Measurements from ENCODE around the gene MED15. TPM values are rescaled to one million over a fixed set of nuclear protein-coding genes. Genes with fewer than 3 reads are reported as not detected.

The MED15 gene
- total and polyA plus RNA-seq, 2 experiments from 2014 or later = 29.2 to 43.5 TPM

DNA sequence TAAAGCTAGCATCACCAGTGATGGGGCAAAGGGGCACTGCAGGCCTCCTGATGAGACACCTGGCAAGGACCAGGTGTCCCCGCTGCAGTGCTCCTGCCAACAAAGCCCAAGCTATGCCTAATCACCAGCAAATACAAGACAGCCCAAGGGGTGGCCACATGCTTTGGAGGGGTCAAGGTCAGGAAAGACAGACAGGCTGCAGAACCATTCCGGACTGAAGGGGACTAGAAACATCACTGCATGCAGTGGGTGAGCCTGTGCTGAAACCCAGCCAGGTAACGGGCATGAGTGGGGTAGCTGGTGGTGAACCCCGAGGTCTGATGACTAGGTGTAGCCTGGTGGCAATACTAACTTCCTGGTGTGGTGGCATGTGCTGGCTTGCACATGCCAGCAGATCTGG is 111.1 kb downstream of the MED15 start:
- H4K20me1 ChIP-seq (replicated peaks; ENCODE audit: insufficient read depth) = no peaks in the 10 kb centered on the region
- no peaks in the 10 kb centered on the region for H3F3A ChIP-seq (replicated peaks; ENCODE audit: low read depth)
- H3K27me3 ChIP-seq (ENCODE audit: insufficient read depth) = no peaks in the 10 kb centered on the region
- H3K9me3 Mint-ChIP-seq = no peaks in the 10 kb centered on the region
- H3K4me1 ChIP-seq (ENCODE audit: insufficient read depth) = no peaks in the 10 kb centered on the region
- DNase-seq (ENCODE audit: low spot score) (no peak), ATAC-seq (no peak)
- no peaks in the 10 kb centered on the region for H3K9me2 ChIP-seq (ENCODE audit: insufficient read depth)
- H3K36me3 ChIP-seq (ENCODE audit: insufficient read depth) = no peaks in the 10 kb centered on the region
- no peak overlapping the region for H3K27ac Mint-ChIP-seq
- peaks cover 7% of the 10 kb centered on the region for H3K27me3 Mint-ChIP-seq (ENCODE audit: insufficient read depth, low read depth, poor library complexity)
- H2AFZ ChIP-seq = no peak overlapping the region
- H3K36me3 Mint-ChIP-seq (ENCODE audit: low read depth) = no peaks in the 10 kb centered on the region
- H3K4me1 Mint-ChIP-seq = no peaks in the 10 kb centered on the region
- no peak overlapping the region for H3K4me3 Mint-ChIP-seq
- TF ChIP-seq ZNF114 (CRISPR knock-in tag; IDR thresholded peaks at IDR 0.05) (no peak), STAT1 (IDR thresholded peaks at IDR 0.05; ENCODE audit: unreplicated experiment) (no peak), EZH2phosphoT487 (IDR thresholded peaks at IDR 0.05; ENCODE audit: unreplicated experiment) (no peak), REST (IDR thresholded peaks at IDR 0.05; ENCODE audit: unreplicated experiment) (no peak), POLR2AphosphoS5 (IDR thresholded peaks at IDR 0.05; ENCODE audit: low read depth) (no peak), EZH2 (IDR thresholded peaks at IDR 0.05; ENCODE audit: low read depth, unreplicated experiment) (no peak), ZNF331 (CRISPR knock-in tag; IDR thresholded peaks at IDR 0.05; ENCODE audit: low read depth) (no peak), NANOG (IDR thresholded peaks at IDR 0.05; ENCODE audit: borderline replicate concordance) (no peak), JUNB (IDR thresholded peaks at IDR 0.05; ENCODE audit: unreplicated experiment) (no peak), CREB1 (CRISPR knock-in tag; IDR thresholded peaks at IDR 0.05; ENCODE audit: low read depth) (no peak)
- TF ChIP-seq, protein P1, sequence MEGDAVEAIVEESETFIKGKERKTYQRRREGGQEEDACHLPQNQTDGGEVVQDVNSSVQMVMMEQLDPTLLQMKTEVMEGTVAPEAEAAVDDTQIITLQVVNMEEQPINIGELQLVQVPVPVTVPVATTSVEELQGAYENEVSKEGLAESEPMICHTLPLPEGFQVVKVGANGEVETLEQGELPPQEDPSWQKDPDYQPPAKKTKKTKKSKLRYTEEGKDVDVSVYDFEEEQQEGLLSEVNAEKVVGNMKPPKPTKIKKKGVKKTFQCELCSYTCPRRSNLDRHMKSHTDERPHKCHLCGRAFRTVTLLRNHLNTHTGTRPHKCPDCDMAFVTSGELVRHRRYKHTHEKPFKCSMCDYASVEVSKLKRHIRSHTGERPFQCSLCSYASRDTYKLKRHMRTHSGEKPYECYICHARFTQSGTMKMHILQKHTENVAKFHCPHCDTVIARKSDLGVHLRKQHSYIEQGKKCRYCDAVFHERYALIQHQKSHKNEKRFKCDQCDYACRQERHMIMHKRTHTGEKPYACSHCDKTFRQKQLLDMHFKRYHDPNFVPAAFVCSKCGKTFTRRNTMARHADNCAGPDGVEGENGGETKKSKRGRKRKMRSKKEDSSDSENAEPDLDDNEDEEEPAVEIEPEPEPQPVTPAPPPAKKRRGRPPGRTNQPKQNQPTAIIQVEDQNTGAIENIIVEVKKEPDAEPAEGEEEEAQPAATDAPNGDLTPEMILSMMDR (conservative IDR thresholded peaks at IDR 0.05; ENCODE audit: low read depth in 2 of 2) = no peak
- TF ChIP-seq, protein P2, sequence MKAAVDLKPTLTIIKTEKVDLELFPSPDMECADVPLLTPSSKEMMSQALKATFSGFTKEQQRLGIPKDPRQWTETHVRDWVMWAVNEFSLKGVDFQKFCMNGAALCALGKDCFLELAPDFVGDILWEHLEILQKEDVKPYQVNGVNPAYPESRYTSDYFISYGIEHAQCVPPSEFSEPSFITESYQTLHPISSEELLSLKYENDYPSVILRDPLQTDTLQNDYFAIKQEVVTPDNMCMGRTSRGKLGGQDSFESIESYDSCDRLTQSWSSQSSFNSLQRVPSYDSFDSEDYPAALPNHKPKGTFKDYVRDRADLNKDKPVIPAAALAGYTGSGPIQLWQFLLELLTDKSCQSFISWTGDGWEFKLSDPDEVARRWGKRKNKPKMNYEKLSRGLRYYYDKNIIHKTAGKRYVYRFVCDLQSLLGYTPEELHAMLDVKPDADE (IDR thresholded peaks at IDR 0.05) = no peak
- TF ChIP-seq, protein P3, sequence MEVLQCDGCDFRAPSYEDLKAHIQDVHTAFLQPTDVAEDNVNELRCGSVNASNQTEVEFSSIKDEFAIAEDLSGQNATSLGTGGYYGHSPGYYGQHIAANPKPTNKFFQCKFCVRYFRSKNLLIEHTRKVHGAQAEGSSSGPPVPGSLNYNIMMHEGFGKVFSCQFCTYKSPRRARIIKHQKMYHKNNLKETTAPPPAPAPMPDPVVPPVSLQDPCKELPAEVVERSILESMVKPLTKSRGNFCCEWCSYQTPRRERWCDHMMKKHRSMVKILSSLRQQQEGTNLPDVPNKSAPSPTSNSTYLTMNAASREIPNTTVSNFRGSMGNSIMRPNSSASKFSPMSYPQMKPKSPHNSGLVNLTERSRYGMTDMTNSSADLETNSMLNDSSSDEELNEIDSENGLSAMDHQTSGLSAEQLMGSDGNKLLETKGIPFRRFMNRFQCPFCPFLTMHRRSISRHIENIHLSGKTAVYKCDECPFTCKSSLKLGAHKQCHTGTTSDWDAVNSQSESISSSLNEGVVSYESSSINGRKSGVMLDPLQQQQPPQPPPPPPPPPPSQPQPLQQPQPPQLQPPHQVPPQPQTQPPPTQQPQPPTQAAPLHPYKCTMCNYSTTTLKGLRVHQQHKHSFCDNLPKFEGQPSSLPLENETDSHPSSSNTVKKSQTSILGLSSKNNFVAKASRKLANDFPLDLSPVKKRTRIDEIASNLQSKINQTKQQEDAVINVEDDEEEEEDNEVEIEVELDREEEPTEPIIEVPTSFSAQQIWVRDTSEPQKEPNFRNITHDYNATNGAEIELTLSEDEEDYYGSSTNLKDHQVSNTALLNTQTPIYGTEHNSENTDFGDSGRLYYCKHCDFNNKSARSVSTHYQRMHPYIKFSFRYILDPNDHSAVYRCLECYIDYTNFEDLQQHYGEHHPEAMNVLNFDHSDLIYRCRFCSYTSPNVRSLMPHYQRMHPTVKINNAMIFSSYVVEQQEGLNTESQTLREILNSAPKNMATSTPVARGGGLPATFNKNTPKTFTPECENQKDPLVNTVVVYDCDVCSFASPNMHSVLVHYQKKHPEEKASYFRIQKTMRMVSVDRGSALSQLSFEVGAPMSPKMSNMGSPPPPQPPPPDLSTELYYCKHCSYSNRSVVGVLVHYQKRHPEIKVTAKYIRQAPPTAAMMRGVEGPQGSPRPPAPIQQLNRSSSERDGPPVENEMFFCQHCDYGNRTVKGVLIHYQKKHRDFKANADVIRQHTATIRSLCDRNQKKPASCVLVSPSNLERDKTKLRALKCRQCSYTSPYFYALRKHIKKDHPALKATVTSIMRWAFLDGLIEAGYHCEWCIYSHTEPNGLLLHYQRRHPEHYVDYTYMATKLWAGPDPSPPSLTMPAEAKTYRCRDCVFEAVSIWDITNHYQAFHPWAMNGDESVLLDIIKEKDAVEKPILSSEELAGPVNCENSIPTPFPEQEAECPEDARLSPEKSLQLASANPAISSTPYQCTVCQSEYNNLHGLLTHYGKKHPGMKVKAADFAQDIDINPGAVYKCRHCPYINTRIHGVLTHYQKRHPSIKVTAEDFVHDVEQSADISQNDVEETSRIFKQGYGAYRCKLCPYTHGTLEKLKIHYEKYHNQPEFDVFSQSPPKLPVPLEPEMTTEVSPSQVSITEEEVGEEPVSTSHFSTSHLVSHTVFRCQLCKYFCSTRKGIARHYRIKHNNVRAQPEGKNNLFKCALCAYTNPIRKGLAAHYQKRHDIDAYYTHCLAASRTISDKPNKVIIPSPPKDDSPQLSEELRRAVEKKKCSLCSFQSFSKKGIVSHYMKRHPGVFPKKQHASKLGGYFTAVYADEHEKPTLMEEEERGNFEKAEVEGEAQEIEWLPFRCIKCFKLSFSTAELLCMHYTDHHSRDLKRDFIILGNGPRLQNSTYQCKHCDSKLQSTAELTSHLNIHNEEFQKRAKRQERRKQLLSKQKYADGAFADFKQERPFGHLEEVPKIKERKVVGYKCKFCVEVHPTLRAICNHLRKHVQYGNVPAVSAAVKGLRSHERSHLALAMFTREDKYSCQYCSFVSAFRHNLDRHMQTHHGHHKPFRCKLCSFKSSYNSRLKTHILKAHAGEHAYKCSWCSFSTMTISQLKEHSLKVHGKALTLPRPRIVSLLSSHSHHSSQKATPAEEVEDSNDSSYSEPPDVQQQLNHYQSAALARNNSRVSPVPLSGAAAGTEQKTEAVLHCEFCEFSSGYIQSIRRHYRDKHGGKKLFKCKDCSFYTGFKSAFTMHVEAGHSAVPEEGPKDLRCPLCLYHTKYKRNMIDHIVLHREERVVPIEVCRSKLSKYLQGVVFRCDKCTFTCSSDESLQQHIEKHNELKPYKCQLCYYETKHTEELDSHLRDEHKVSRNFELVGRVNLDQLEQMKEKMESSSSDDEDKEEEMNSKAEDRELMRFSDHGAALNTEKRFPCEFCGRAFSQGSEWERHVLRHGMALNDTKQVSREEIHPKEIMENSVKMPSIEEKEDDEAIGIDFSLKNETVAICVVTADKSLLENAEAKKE (CRISPR knock-in tag; IDR thresholded peaks at IDR 0.05) = no peak
- no peak overlapping the region for H3K4me2 ChIP-seq
- no peak overlapping the region for H3K4me3 ChIP-seq
- H3K79me2 ChIP-seq (replicated peaks; ENCODE audit: insufficient read depth) = no peaks in the 10 kb centered on the region
- no peak overlapping the region for H3K27ac ChIP-seq (ENCODE audit: low read depth)
